ENCODE measurements around the gene NOS1AP. TPM values are rescaled to one million over a fixed set of nuclear protein-coding genes. Genes with fewer than 3 reads are reported as not detected.

The NOS1AP gene
- total RNA-seq, 1 donor from 2014 or later: 0.79 TPM

DNA sequence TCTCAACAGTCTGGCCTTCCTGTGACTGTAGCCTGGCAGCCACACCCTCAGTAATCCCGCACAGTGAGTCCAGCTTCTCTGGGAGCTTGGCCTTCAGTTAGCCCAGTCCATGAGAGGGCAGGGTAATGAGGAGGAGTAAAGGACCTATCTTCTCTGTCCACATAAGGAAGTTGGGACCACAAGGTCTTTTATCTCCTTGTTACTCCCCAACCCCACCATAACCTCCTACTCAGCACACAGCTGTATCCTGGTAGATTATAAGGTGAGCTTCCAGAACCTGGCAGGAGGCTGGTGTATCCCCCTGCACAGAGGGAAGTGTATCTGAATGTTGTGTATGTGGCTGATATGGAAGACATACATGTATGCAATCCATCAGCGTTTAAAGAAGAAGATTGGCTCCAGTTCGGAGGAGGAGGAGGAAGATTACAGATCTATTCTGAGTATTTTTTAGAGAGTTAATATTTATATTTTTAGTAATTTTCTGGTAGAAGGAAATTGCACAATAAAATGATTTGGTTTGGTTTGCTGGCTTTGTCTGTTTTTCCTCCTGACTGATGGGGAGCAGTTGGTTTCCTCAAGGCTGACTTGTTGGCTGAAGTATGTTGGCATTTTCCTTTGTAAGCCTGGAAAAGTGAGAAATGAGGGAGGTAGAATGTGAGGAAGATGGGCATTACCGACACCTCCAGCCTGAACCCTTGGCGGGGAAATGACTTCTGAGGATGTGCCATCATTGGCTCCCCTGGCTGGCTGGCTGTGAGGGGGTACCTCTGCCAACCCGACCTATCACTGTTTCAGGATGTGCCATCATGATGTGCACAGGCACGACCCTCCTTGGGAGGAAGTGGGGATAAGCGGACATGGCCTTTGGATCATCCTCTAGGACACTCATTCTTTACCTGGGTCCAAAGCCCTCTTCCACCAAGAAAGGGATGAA, 317.1 kb downstream of the NOS1AP start:
- Histone ChIP-seq H3K36me3 (ENCODE audit: control insufficient read depth, insufficient read depth, low read length) (peaks cover 3% of the 10 kb centered on the region), H3K4me3 (ENCODE audit: low read depth, low read length) (no peak overlapping the region), H3K27me3 (ENCODE audit: control insufficient read depth, insufficient read depth, low read length) (no peaks in the 10 kb centered on the region)
- TF ChIP-seq CTCF (IDR thresholded peaks at IDR 0.05; ENCODE audit: insufficient read depth, low read length, poor library complexity, severe bottlenecking): no peak
- DNase-seq (ENCODE audit: low read depth): no peak

GRCh38 chr1:162387226-162388082, 318.0 kb downstream of the NOS1AP start:
- Histone ChIP-seq H3K27me3 (ENCODE audit: control insufficient read depth, insufficient read depth, low read length) (no peaks in the 10 kb centered on the region), H3K36me3 (ENCODE audit: control insufficient read depth, insufficient read depth, low read length) (peaks cover 1% of the 10 kb centered on the region), H3K4me3 (ENCODE audit: low read depth, low read length) (no peak overlapping the region)
- TF ChIP-seq CTCF (IDR thresholded peaks at IDR 0.05; ENCODE audit: insufficient read depth, low read length, poor library complexity, severe bottlenecking): no peak
- DNase-seq (ENCODE audit: low read depth): no peak

- peaks cover 1% of the 10 kb centered on the region for H3K36me3 ChIP-seq (ENCODE audit: control insufficient read depth, insufficient read depth, low read length)
- no peak for DNase-seq (ENCODE audit: low read depth)
- no peaks in the 10 kb centered on the region for H3K27me3 ChIP-seq (ENCODE audit: control insufficient read depth, insufficient read depth, low read length)
- H3K4me3 ChIP-seq (ENCODE audit: low read depth, low read length): no peak overlapping the region
- no peak for TF ChIP-seq CTCF (IDR thresholded peaks at IDR 0.05; ENCODE audit: insufficient read depth, low read length, poor library complexity, severe bottlenecking)
Observed at GRCh38 chr1:162388083-162388594, 318.6 kb downstream of the NOS1AP start.

DNA sequence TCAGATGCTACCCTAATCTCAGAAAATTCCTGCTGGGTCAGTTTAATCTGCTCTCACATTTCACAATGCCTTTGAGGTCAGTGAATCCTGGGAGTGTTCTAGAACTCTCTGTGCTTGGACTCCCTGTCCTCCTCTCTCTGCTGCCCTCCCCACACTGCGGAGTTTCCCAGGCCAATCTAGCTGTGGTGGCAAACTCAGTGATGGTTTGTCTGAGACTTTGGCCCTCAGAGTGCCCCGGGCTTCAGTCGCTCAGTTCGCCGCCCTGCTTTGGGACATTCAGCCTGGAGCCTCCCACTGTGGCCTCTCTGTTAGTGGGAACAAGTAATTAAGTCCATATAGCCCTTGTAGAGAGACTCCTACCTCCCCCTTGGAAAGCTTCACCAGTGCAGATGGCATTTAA, 319.1 kb downstream of the NOS1AP start:
- TF ChIP-seq CTCF (IDR thresholded peaks at IDR 0.05; ENCODE audit: insufficient read depth, low read length, poor library complexity, severe bottlenecking): no peak
- Histone ChIP-seq H3K27me3 (ENCODE audit: control insufficient read depth, insufficient read depth, low read length) (no peaks in the 10 kb centered on the region), H3K36me3 (ENCODE audit: control insufficient read depth, insufficient read depth, low read length) (peaks cover 1% of the 10 kb centered on the region), H3K4me3 (ENCODE audit: low read depth, low read length) (no peak overlapping the region)
- no peak for DNase-seq (ENCODE audit: low read depth)

DNA sequence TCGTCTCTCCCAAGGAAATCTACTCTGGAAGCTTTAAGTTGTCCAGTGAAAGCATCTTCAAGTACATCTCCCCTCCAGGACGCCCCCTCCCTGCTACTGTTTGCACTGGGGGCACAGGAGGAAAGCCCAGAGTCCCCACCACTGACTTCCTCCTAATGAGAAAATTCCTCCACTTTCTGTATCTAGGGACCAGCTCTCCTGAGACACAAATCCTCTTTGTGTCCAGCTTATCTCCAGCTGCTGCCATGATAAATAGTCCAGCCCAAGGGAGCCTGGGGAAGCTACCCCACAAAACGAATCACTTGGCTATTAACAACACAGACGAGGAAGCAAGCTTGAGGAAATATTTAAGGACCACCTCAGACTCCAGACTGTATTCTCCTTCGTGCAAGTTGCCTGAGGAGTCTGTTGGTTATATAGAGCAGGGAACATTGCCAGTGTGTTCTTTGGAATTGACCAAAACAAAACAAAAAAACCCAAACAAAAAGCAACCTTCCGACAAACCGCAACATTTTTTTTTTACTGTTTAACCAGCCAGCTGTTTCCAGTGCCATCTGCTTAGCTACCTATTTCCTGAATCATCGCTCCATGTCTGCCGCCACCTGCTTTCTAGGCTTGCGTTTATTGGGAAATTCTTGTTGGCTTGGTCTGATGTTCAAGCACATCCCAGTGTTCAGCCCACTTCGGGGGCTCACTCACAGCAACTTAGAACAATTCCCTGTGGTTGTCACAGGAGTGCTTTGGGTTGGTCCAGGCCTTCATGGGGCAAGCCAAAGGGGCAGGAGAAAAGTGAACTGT, 319.7 kb downstream of the NOS1AP start:
- DNase-seq (ENCODE audit: low read depth): peak; percentile 79
- TF ChIP-seq CTCF (IDR thresholded peaks at IDR 0.05; ENCODE audit: insufficient read depth, low read length, poor library complexity, severe bottlenecking): no peak
- H3K4me3 ChIP-seq (ENCODE audit: low read depth, low read length): no peak overlapping the region
- no peaks in the 10 kb centered on the region for H3K27me3 ChIP-seq (ENCODE audit: control insufficient read depth, insufficient read depth, low read length)
- peaks cover 1% of the 10 kb centered on the region for H3K36me3 ChIP-seq (ENCODE audit: control insufficient read depth, insufficient read depth, low read length)

All from kidney epithelial cell (primary cell).